IMR-90 (cell line): Measurements from ENCODE around the gene WNT4. TPM values are rescaled to one million over a fixed set of nuclear protein-coding genes. Genes with fewer than 3 reads are reported as not detected.

ENCODE experiments used
- ATAC-seq: fragments of 200-7000 bp; cut with Tn5 transposase; 2 replicates; pipeline ENCODE4 v1.9.1; 2020; ENCODE audit warnings: low read depth, mild to moderate bottlenecking, moderate library complexity
- BruUV-seq: library from RNA; stranded (reverse); fragments of 400-500 nt; replicated peaks from 2 replicates; lab custom pipeline; 2021; lab: Mats Ljungman, UMichigan
- CTCF ChIA-PET: fragments of 300-600 bp; formaldehyde crosslinking; extraction: SDS; loops from one replicate; lab custom pipeline; 2021; ENCODE audit warnings: antibody characterized with exemption; lab: Yijun Ruan, JAX
- POLR2A ChIA-PET: fragments of 300-600 bp; sonication (Branson Sonifier 250); formaldehyde crosslinking; loops from one replicate; lab custom pipeline; 2022; ENCODE audit warnings: antibody characterized with exemption; ENCODE audit not compliant: unreplicated experiment; lab: Charles Lee
- DNase-seq: peaks from one replicate; pipeline ENCODE4 v3.0.0; 2013
- H2AFZ ChIP-seq: replicated peaks from 2 replicates; pipeline ENCODE3; 2013; ENCODE audit warnings: low read length, mild to moderate bottlenecking; ENCODE audit not compliant: poor library complexity
- H2AK5ac ChIP-seq: 2 replicates; pipeline ENCODE4 v1.6.1; 2013; ENCODE audit warnings: low read depth, low read length, inconsistent platforms
- H2AK9ac ChIP-seq: replicated peaks from 2 replicates; pipeline ENCODE3; 2013; ENCODE audit warnings: mild to moderate bottlenecking, low read depth, low read length, moderate library complexity; ENCODE audit not compliant: poor library complexity
- H2BK120ac ChIP-seq: 2 replicates; pipeline ENCODE4 v1.6.1; 2013; ENCODE audit warnings: low read depth, low read length, inconsistent platforms
- H2BK15ac ChIP-seq: 3 replicates; pipeline ENCODE4 v1.6.1; 2013; ENCODE audit warnings: low read depth, low read length, inconsistent platforms
- H2BK20ac ChIP-seq: 2 replicates; pipeline ENCODE4 v1.6.1; 2013; ENCODE audit warnings: low read depth, mild to moderate bottlenecking, inconsistent platforms, low read length, moderate library complexity
- H2BK5ac ChIP-seq: 2 replicates; pipeline ENCODE4 v1.6.1; 2013; ENCODE audit warnings: mild to moderate bottlenecking, low read depth, low read length, inconsistent platforms; ENCODE audit not compliant: poor library complexity, severe bottlenecking
- H3K14ac ChIP-seq: replicated peaks from 2 replicates; pipeline ENCODE4 v1.6.1; 2013; ENCODE audit warnings: low read depth, low read length, inconsistent platforms
- H3K18ac ChIP-seq: 2 replicates; pipeline ENCODE4 v1.6.1; 2013; ENCODE audit warnings: low read depth, low read length, control low read depth
- H3K23ac ChIP-seq: 2 replicates; pipeline ENCODE4 v1.6.1; 2013; ENCODE audit warnings: low read depth, low read length, inconsistent platforms
- H3K27ac ChIP-seq: 2 replicates; pipeline ENCODE4 v1.5.1; 2013; ENCODE audit warnings: mild to moderate bottlenecking, control low read depth, low read length; ENCODE audit not compliant: insufficient read depth
- H3K27me3 ChIP-seq: 2 replicates; pipeline ENCODE4 v1.6.1; 2013; ENCODE audit warnings: low read length; ENCODE audit not compliant: control insufficient read depth, insufficient read depth
- H3K36me3 ChIP-seq: 2 replicates; pipeline ENCODE4 v1.6.1; 2013; ENCODE audit warnings: low read length, mixed read lengths; ENCODE audit not compliant: control insufficient read depth, insufficient read depth
- H3K4ac ChIP-seq: 2 replicates; pipeline ENCODE4 v1.6.1; 2013; ENCODE audit warnings: low read depth, low read length, inconsistent platforms
- H3K4me1 ChIP-seq: 2 replicates; pipeline ENCODE4 v1.6.1; 2013; ENCODE audit warnings: low read length, mixed read lengths; ENCODE audit not compliant: control insufficient read depth, insufficient read depth
- H3K4me2 ChIP-seq: 2 replicates; pipeline ENCODE4 v1.6.1; 2013; ENCODE audit warnings: low read depth, mild to moderate bottlenecking, control low read depth, low read length, moderate library complexity
- H3K4me3 ChIP-seq: 2 replicates; pipeline ENCODE4 v1.5.1; 2013; ENCODE audit warnings: low read depth, mild to moderate bottlenecking, control low read depth, low read length, moderate library complexity; ENCODE audit not compliant: insufficient read depth
- H3K56ac ChIP-seq: 2 replicates; pipeline ENCODE4 v1.6.1; 2013; ENCODE audit warnings: low read length, inconsistent platforms; ENCODE audit not compliant: insufficient read depth; ENCODE audit errors: extremely low read depth
- H3K79me1 ChIP-seq, 2 experiments: 2 replicates each; pipeline ENCODE4 v1.6.1; 2013; ENCODE audit warnings: low read length in 2 of 2, inconsistent platforms in 1 of 2, low read depth in 1 of 2
- H3K9ac ChIP-seq: 2 replicates; pipeline ENCODE4 v1.6.1; 2013; ENCODE audit warnings: low read depth, low read length, control low read depth
- H3K9me1 ChIP-seq: 2 replicates; pipeline ENCODE4 v1.6.1; 2013; ENCODE audit warnings: low read length, inconsistent platforms; ENCODE audit not compliant: insufficient read depth
- H3K9me3 ChIP-seq: 2 replicates; pipeline ENCODE4 v1.6.1; 2013; ENCODE audit warnings: low read length; ENCODE audit not compliant: control insufficient read depth, insufficient read depth
- H4K20me1 ChIP-seq: 2 replicates; pipeline ENCODE4 v1.6.1; 2013; ENCODE audit warnings: low read length, inconsistent platforms; ENCODE audit not compliant: insufficient read depth
- H4K5ac ChIP-seq: 2 replicates; pipeline ENCODE4 v1.6.1; 2013; ENCODE audit warnings: mild to moderate bottlenecking, low read depth, low read length, control low read depth
- H4K8ac ChIP-seq, 2 experiments: 2 replicates each; pipeline ENCODE4 v1.6.1; 2013; ENCODE audit warnings: low read depth in 2 of 2, low read length in 2 of 2, control low read depth in 1 of 2, inconsistent platforms in 1 of 2
- H4K91ac ChIP-seq: 2 replicates; pipeline ENCODE4 v1.6.1; 2013; ENCODE audit warnings: low read depth, low read length, inconsistent platforms; ENCODE audit not compliant: insufficient read depth
- BHLHE40 ChIP-seq: fragments of 150-350 bp; IDR thresholded peaks from 2 replicates; pipeline ENCODE4 v1.6.1; 2016; ENCODE audit warnings: mild to moderate bottlenecking, low read depth, low read length
- CEBPB ChIP-seq: IDR thresholded peaks from 2 replicates; pipeline ENCODE4 v1.6.1; 2012; ENCODE audit warnings: low read depth, low read length, improper control_type of control experiment
- CHD1 ChIP-seq: IDR thresholded peaks from 2 replicates; pipeline ENCODE4 v1.6.1; 2012; ENCODE audit warnings: low read depth, low read length, improper control_type of control experiment
- FOS ChIP-seq: fragments of 150-350 bp; IDR thresholded peaks from 2 replicates; pipeline ENCODE4 v1.6.1; 2016; ENCODE audit warnings: low read depth, low read length
- MAFK ChIP-seq: IDR thresholded peaks from 2 replicates; pipeline ENCODE4 v1.6.1; 2012; ENCODE audit warnings: low read depth, low read length, improper control_type of control experiment
- MAZ ChIP-seq: IDR thresholded peaks from 2 replicates; pipeline ENCODE4 v1.6.1; 2012; ENCODE audit warnings: low read depth, mild to moderate bottlenecking, low read length, improper control_type of control experiment, moderate library complexity, borderline replicate concordance
- MXI1 ChIP-seq: IDR thresholded peaks from 2 replicates; pipeline ENCODE4 v1.6.1; 2012; ENCODE audit warnings: low read depth, mild to moderate bottlenecking, low read length, moderate library complexity, borderline replicate concordance
- NFE2L2 ChIP-seq: fragments of 150-350 bp; IDR thresholded peaks from 2 replicates; pipeline ENCODE4 v1.6.1; 2016; ENCODE audit warnings: low read depth, mild to moderate bottlenecking, low read length
- POLR2A ChIP-seq: IDR thresholded peaks from 2 replicates; pipeline ENCODE4 v1.6.1; 2012; ENCODE audit warnings: mild to moderate bottlenecking, low read depth, low read length
- RAD21 ChIP-seq: IDR thresholded peaks from 2 replicates; pipeline ENCODE4 v1.6.1; 2012; ENCODE audit warnings: low read length, improper control_type of control experiment
- RCOR1 ChIP-seq: IDR thresholded peaks from 2 replicates; pipeline ENCODE4 v1.6.1; 2012; ENCODE audit warnings: mild to moderate bottlenecking, low read length, improper control_type of control experiment; ENCODE audit not compliant: insufficient replicate concordance
- RFX5 ChIP-seq: IDR thresholded peaks from 2 replicates; pipeline ENCODE4 v1.8.0; 2012; ENCODE audit warnings: low read depth, mild to moderate bottlenecking, low read length, moderate library complexity
- SMC3 ChIP-seq: fragments of 150-350 bp; IDR thresholded peaks from 2 replicates; pipeline ENCODE4 v1.6.1; 2016; ENCODE audit warnings: low read depth, mild to moderate bottlenecking, antibody characterized with exemption, low read length, moderate library complexity
- WGBS, 2 experiments: methylation state at CpG; one replicate each; pipeline versions ENCODE4 v1.1.5 to v1.1.7; 2013; ENCODE audit warnings: missing lambda C conversion rate in 2 of 2; ENCODE audit not compliant: insufficient read length in 1 of 2; ENCODE audit errors: extremely low coverage in 2 of 2; 5-methylcytosine and 5-hydroxymethylcytosine counted together
- dilution Hi-C: fragments of 300-500 bp; cut with HindIII; formaldehyde crosslinking; loops from one replicate; pipeline ENCODE4 v1.14.3; 2018; ENCODE audit warnings: low sequenced_read_pairs; ENCODE audit not compliant: unreplicated experiment
- in situ Hi-C: fragments of 300-500 bp; cut with MboI; formaldehyde crosslinking; loops from 3 replicates; pipeline ENCODE4 v1.14.3; 2019; ENCODE audit warnings: low sequenced_read_pairs, inconsistent platforms, mixed read lengths
- intact Hi-C: fragments of 100-400 bp; cut with micrococcal nuclease; formaldehyde crosslinking; loops from 2 replicates; pipeline ENCODE4 v1.10.0; 2022
- polyA plus RNA-seq, 3 experiments: library from polyadenylated mRNA; depleted of rRNA; stranded (reverse); fragments of >200 nt; gene quantifications; 2 replicates each; pipeline ENCODE4 v1.2.3, GENCODE V29; 2012; ENCODE audit warnings: low replicate concordance in 1 of 3
- total RNA-seq: library from RNA; depleted of rRNA; stranded (reverse); fragments of >200 nt; gene quantifications from 2 replicates; pipeline ENCODE4 v1.2.3, GENCODE V29; 2012
- TF ChIP-seq, protein P1 (sequence below): fragments of 150-350 bp; IDR thresholded peaks from 2 replicates; pipeline ENCODE4 v1.6.1; 2017; ENCODE audit warnings: mild to moderate bottlenecking, antibody characterized with exemption, low read length, low read depth
- TF ChIP-seq, protein P2 (sequence below): conservative IDR thresholded peaks from 2 replicates; pipeline ENCODE4 v1.5.1; 2012; ENCODE audit warnings: mild to moderate bottlenecking, low read depth, low read length, improper control_type of control experiment
- TF ChIP-seq, protein P3 (sequence below): fragments of 150-350 bp; IDR thresholded peaks from 2 replicates; pipeline ENCODE4 v1.6.1; 2016; ENCODE audit warnings: low read depth, mild to moderate bottlenecking, low read length, moderate library complexity, borderline replicate concordance

Gene WNT4
- total and polyA plus RNA-seq, 2 of the 4 experiments (the other 2 are of a cell fraction), result not detected

DNA sequence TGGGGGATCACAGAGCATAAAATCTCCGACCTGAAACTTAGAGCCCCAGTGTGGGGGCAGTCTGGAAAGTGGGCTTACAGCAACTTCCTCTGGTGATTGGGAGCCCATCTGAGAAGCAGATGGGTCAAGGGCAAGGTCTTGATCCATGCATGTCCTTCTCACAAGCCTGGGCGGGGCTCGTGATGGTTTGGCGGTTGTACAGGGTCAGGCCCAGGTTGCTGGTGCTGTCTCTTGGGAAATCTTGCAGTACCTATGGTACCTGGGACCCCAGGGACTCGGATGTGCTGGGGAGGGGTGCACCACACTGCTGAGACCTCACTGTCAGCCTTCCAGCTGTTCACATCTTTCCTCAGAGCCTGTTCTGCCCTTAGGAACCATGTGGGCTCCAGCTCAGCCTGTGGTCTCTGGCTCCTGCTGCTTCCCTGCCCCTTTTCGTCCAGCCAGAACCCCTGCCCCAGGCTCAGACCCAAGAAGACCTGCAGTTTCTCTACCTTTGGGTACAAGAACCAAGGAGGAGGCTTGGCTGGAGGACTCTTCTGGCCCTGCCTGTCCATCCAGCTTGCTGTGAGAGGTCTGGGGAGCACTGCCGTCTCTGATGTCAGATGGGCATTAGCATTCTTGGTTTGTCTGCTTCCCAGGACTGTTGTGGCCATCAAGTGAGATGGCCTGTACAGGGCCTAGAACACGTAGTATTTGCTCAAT is 24.5 kb downstream of the WNT4 start:
- Histone ChIP-seq H3K79me1 (peaks cover 27 to 90% of the 10 kb centered on the region in 2 experiments), H4K8ac (no peak overlapping the region), H3K18ac (no peak overlapping the region), H3K14ac (no peak overlapping the region), H4K20me1 (peaks cover 82% of the 10 kb centered on the region), H3K23ac (no peak overlapping the region), H2AK9ac (no peak overlapping the region), H2BK5ac (no peak overlapping the region), H3K4me1 (peaks cover 20% of the 10 kb centered on the region), H4K91ac (no peak overlapping the region), H2AFZ (no peak overlapping the region), H3K9me1 (peaks cover 39% of the 10 kb centered on the region), H3K56ac (no peak overlapping the region), H2BK20ac (no peak overlapping the region), H3K9ac (no peak overlapping the region), H3K4ac (no peak overlapping the region), H3K4me3 (no peak overlapping the region), H3K9me3 (no peaks in the 10 kb centered on the region), H3K27ac (no peak overlapping the region), H3K27me3 (no peaks in the 10 kb centered on the region), H3K36me3 (peaks cover 30% of the 10 kb centered on the region), H4K5ac (no peak overlapping the region), H3K4me2 (no peak overlapping the region), H2AK5ac (no peak overlapping the region), H2BK120ac (no peak overlapping the region), H2BK15ac (no peak overlapping the region)
- in situ Hi-C loops (loop anchor here (10.0 kb wide), 1 partner anchor 156 kb away; no protein-coding TSS in a partner anchor), dilution Hi-C loops (no loop called here), intact Hi-C loops (no loop called here)
- WGBS, 2 experiments, result 88% methylated on average over 1 of the region's 8 CpGs; no CpG with 5 or more reads in 1 of the 2 experiments
- no TSS peak for BruUV-seq
- POLR2A ChIA-PET, result no interaction called here
- CTCF ChIA-PET, result no interaction called here
- no peak for ATAC-seq
- DNase-seq, result no peak
- TF ChIP-seq FOS, result no peak
- TF ChIP-seq, protein P1, sequence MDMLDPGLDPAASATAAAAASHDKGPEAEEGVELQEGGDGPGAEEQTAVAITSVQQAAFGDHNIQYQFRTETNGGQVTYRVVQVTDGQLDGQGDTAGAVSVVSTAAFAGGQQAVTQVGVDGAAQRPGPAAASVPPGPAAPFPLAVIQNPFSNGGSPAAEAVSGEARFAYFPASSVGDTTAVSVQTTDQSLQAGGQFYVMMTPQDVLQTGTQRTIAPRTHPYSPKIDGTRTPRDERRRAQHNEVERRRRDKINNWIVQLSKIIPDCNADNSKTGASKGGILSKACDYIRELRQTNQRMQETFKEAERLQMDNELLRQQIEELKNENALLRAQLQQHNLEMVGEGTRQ, result no peak
- no peak for TF ChIP-seq RFX5
- TF ChIP-seq CEBPB, result no peak
- TF ChIP-seq RCOR1, result no peak
- TF ChIP-seq RAD21, result no peak
- TF ChIP-seq CHD1, result no peak
- no peak for TF ChIP-seq MXI1
- TF ChIP-seq MAZ, result no peak
- TF ChIP-seq POLR2A, result no peak
- no peak for TF ChIP-seq BHLHE40
- TF ChIP-seq, protein P2, sequence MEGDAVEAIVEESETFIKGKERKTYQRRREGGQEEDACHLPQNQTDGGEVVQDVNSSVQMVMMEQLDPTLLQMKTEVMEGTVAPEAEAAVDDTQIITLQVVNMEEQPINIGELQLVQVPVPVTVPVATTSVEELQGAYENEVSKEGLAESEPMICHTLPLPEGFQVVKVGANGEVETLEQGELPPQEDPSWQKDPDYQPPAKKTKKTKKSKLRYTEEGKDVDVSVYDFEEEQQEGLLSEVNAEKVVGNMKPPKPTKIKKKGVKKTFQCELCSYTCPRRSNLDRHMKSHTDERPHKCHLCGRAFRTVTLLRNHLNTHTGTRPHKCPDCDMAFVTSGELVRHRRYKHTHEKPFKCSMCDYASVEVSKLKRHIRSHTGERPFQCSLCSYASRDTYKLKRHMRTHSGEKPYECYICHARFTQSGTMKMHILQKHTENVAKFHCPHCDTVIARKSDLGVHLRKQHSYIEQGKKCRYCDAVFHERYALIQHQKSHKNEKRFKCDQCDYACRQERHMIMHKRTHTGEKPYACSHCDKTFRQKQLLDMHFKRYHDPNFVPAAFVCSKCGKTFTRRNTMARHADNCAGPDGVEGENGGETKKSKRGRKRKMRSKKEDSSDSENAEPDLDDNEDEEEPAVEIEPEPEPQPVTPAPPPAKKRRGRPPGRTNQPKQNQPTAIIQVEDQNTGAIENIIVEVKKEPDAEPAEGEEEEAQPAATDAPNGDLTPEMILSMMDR, result no peak
- TF ChIP-seq MAFK, result no peak
- TF ChIP-seq SMC3, result no peak
- TF ChIP-seq, protein P3, sequence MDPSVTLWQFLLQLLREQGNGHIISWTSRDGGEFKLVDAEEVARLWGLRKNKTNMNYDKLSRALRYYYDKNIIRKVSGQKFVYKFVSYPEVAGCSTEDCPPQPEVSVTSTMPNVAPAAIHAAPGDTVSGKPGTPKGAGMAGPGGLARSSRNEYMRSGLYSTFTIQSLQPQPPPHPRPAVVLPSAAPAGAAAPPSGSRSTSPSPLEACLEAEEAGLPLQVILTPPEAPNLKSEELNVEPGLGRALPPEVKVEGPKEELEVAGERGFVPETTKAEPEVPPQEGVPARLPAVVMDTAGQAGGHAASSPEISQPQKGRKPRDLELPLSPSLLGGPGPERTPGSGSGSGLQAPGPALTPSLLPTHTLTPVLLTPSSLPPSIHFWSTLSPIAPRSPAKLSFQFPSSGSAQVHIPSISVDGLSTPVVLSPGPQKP, result no peak
- TF ChIP-seq NFE2L2, result no peak
